Loucy (cell line): ENCODE results near the gene TMEM69.

Experiments used
- CTCF ChIP-seq: fragments of 200-600 bp; sonication (generic); conservative IDR thresholded peaks from 2 replicates; pipeline ENCODE4 v1.5.1; 2014; ENCODE audit warnings: mild to moderate bottlenecking, antibody characterized with exemption, low read length
- EZH2phosphoT487 ChIP-seq: fragments of 200-600 bp; IDR thresholded peaks from 2 replicates; pipeline ENCODE4 v1.6.1; 2018; ENCODE audit warnings: antibody characterized with exemption, mild to moderate bottlenecking, moderate library complexity, borderline replicate concordance

GRCh38 chr1:45679123-45679522, 8.9 kb upstream of the TMEM69 start:
- no peak for TF ChIP-seq CTCF
- no peak for TF ChIP-seq EZH2phosphoT487
